Measurements from ENCODE around the gene CD3E. TPM values are rescaled to one million over a fixed set of nuclear protein-coding genes. Genes with fewer than 3 reads are reported as not detected.

CD3E gene
- total RNA-seq, 2 donors from 2014 or later: 511 to 544 TPM

GRCh38 chr11:118276422-118276821 is 28.1 kb upstream of the CD3E start:
- H3K27me3 Mint-ChIP-seq: peaks cover 14% of the 10 kb centered on the region

DNA sequence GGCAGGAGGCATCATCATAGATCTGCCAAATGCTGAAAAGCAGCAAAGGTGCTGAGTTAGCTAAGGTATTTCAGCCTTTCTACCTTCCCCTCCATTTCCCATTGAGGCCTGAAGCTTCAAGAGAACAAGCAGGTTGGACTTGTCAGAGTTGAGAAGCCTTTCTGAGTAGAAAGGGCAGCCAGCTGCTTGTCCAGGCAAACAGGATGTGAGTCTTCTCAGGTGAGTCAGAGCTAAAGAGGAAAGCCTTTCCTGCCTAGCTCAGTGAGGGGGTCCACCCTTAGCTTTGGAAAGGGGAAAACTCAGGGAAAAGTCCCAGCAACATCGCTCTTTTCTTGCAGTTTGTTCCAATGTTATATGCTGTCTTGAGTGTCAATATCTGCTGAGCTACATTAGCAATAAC is 27.2 kb upstream of the CD3E start:
- Mint-ChIP-seq H3K27ac (no peak overlapping the region), H3K36me3 (ENCODE audit: low read depth) (no peaks in the 10 kb centered on the region), H3K27me3 (peaks cover 5% of the 10 kb centered on the region), H3K4me3 (no peak overlapping the region), H3K4me1 (peaks cover 19% of the 10 kb centered on the region)
- H3K9me3 ChIP-seq (ENCODE audit: control insufficient read depth, low read length, poor library complexity, severe bottlenecking): no peaks in the 10 kb centered on the region
- no peak for DNase-seq
- no peak for ATAC-seq

More at GRCh38 chr11:118276422-118276821, 28.1 kb upstream of the CD3E start:
- no peak for DNase-seq
- Mint-ChIP-seq H3K27ac (peak overlapping the region; percentile 19), H3K4me1 (peaks cover 22% of the 10 kb centered on the region), H3K4me3 (peak overlapping the region; percentile 9), H3K36me3 (ENCODE audit: low read depth) (peaks cover 3% of the 10 kb centered on the region)
- no peak for ATAC-seq
- no peaks in the 10 kb centered on the region for H3K9me3 ChIP-seq (ENCODE audit: control insufficient read depth, low read length, poor library complexity, severe bottlenecking)

DNA sequence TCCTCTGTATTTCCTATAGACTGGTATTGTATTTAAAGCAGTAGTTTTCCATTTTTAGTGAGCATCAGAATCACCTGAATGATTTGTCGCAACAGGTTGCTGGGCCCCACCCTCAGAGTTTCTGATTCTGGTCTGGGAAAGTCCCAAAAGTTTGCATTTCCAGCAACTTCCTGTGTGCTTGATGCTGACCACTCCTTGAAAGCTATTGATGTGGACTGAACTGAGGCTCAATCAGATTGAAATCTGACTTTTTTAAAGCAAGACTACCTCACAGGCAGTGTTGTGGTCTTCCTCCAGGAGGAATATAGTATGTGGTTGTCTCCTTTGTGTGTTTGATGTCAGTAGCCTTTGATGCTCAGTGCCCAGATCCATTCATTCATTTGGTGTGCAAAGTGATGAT is 23.2 kb upstream of the CD3E start:
- DNase-seq: no peak
- ATAC-seq: peak; percentile 74
- Mint-ChIP-seq H3K27ac (peak overlapping the region; percentile 29), H3K4me1 (peaks cover 29% of the 10 kb centered on the region), H3K4me3 (no peak overlapping the region), H3K27me3 (no peaks in the 10 kb centered on the region), H3K36me3 (ENCODE audit: low read depth) (no peaks in the 10 kb centered on the region)
- H3K9me3 ChIP-seq (ENCODE audit: control insufficient read depth, low read length, poor library complexity, severe bottlenecking): no peaks in the 10 kb centered on the region

GRCh38 chr11:118282606-118283005 is 21.9 kb upstream of the CD3E start:
- H3K27ac Mint-ChIP-seq: no peak overlapping the region
- ATAC-seq: no peak
- DNase-seq: no peak
- H3K4me3 Mint-ChIP-seq: no peak overlapping the region
- no peaks in the 10 kb centered on the region for H3K36me3 Mint-ChIP-seq (ENCODE audit: low read depth)
- peaks cover 27% of the 10 kb centered on the region for H3K4me1 Mint-ChIP-seq
- no peaks in the 10 kb centered on the region for H3K27me3 Mint-ChIP-seq
- H3K9me3 ChIP-seq (ENCODE audit: control insufficient read depth, low read length, poor library complexity, severe bottlenecking): no peaks in the 10 kb centered on the region

GRCh38 chr11:118283037-118283636 is 21.4 kb upstream of the CD3E start:
- peak overlapping the region; percentile 82 for H3K27ac Mint-ChIP-seq
- H3K4me3 Mint-ChIP-seq: no peak overlapping the region

DNA sequence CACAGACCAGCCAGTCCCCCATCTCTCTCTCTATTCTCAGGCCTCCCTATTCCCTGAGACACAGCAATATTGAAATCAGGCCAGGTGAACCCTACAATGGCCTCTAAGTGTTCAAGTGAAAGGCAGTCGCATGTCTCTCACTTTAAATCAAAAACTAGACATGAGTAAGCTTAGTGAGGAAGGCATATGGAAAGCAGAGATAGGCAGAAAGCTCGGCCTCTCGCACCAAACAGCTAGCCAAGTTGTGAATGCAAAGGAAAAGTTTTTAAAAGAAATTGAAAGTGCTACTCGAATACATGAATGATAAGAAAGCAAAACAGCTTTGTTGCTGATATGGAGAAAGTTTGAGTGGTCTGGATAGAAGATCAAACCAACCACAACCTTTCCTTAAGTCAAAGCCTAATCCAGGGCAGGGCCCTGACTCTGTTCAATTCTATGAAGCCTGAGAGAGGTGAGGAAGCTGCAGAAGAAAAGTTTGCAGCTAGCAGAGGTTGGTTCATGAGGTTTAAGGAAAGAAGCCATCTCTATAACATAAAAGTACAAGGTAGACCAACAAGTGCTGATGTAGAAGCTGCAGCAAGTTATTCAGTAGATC is 20.7 kb upstream of the CD3E start:
- DNase-seq (no peak), ATAC-seq (peak; percentile 46)
- peak overlapping the region; percentile 82 for H3K27ac Mint-ChIP-seq
- no peaks in the 10 kb centered on the region for H3K27me3 Mint-ChIP-seq
- H3K4me1 Mint-ChIP-seq: peaks cover 27% of the 10 kb centered on the region
- no peaks in the 10 kb centered on the region for H3K36me3 Mint-ChIP-seq (ENCODE audit: low read depth)
- peak overlapping the region; percentile 41 for H3K4me3 Mint-ChIP-seq
- no peaks in the 10 kb centered on the region for H3K9me3 ChIP-seq (ENCODE audit: control insufficient read depth, low read length, poor library complexity, severe bottlenecking)

More at GRCh38 chr11:118283037-118283636, 21.4 kb upstream of the CD3E start:
- DNase-seq: no peak
- Mint-ChIP-seq H3K36me3 (ENCODE audit: low read depth) (no peaks in the 10 kb centered on the region), H3K4me1 (peaks cover 27% of the 10 kb centered on the region), H3K27me3 (no peaks in the 10 kb centered on the region)
- ATAC-seq: no peak
- H3K9me3 ChIP-seq (ENCODE audit: control insufficient read depth, low read length, poor library complexity, severe bottlenecking): no peaks in the 10 kb centered on the region

DNA sequence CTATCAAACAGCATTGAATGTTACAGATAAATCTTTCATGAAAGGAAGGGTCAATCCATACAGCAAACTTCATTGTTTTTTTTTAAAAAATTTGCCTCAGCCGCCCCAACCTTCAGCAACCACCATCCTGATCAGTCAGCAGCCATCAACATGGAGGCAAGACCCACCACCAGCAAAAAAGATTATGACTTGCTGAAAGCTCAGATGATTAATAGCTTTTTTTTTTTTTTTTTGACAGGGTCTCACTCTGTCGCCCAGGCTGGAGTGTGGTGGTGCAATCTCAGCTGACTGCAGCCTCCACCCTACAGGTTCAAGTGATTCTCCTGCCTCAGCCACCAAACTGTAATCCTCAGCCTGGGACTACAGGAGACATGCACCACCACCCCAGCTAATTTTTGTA is 18.0 kb upstream of the CD3E start:
- no peak for ATAC-seq
- Mint-ChIP-seq H3K4me1 (peaks cover 28% of the 10 kb centered on the region), H3K4me3 (no peak overlapping the region), H3K27ac (no peak overlapping the region), H3K36me3 (ENCODE audit: low read depth) (no peaks in the 10 kb centered on the region), H3K27me3 (no peaks in the 10 kb centered on the region)
- DNase-seq: no peak
- H3K9me3 ChIP-seq (ENCODE audit: control insufficient read depth, low read length, poor library complexity, severe bottlenecking): no peaks in the 10 kb centered on the region

DNA sequence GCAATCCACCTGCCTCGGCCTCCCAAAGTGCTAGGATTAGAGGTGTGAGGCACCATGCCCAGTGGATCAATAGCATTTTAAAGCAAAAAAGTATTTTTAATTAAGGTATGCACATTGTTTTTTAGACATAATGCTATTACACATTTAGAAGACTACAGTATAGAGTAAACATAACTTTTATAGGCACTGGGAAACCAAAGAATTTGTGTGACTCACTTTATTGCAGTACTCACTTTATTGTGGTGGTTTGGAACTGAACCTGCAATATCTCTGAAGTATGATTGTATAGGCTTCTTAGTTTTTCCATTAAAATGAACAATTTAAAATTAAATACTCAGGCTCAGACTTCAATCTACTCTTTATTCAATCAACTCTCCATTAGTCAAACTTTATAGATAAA is 17.5 kb upstream of the CD3E start:
- H3K4me1 Mint-ChIP-seq: peaks cover 28% of the 10 kb centered on the region
- no peak for DNase-seq
- no peaks in the 10 kb centered on the region for H3K27me3 Mint-ChIP-seq
- no peaks in the 10 kb centered on the region for H3K36me3 Mint-ChIP-seq (ENCODE audit: low read depth)
- H3K27ac Mint-ChIP-seq: no peak overlapping the region
- no peak overlapping the region for H3K4me3 Mint-ChIP-seq
- no peak for ATAC-seq
- no peaks in the 10 kb centered on the region for H3K9me3 ChIP-seq (ENCODE audit: control insufficient read depth, low read length, poor library complexity, severe bottlenecking)

- ATAC-seq (no peak), DNase-seq (no peak)
- no peaks in the 10 kb centered on the region for H3K9me3 ChIP-seq (ENCODE audit: control insufficient read depth, low read length, poor library complexity, severe bottlenecking)
- Mint-ChIP-seq H3K27me3 (no peaks in the 10 kb centered on the region), H3K4me3 (peak overlapping the region; percentile 12), H3K4me1 (peaks cover 17% of the 10 kb centered on the region), H3K27ac (no peak overlapping the region), H3K36me3 (ENCODE audit: low read depth) (no peaks in the 10 kb centered on the region)
Observed at GRCh38 chr11:118289401-118289800, 15.1 kb upstream of the CD3E start.

- Mint-ChIP-seq H3K4me1 (peaks cover 18% of the 10 kb centered on the region), H3K36me3 (ENCODE audit: low read depth) (no peaks in the 10 kb centered on the region), H3K27me3 (no peaks in the 10 kb centered on the region), H3K4me3 (peak overlapping the region; percentile 21), H3K27ac (no peak overlapping the region)
- peak; percentile 71 for ATAC-seq
- H3K9me3 ChIP-seq (ENCODE audit: control insufficient read depth, low read length, poor library complexity, severe bottlenecking): no peaks in the 10 kb centered on the region
- DNase-seq: peak in 1 of 3 donors; percentile 24
Observed at GRCh38 chr11:118290923-118291322, 13.6 kb upstream of the CD3E start.

DNA sequence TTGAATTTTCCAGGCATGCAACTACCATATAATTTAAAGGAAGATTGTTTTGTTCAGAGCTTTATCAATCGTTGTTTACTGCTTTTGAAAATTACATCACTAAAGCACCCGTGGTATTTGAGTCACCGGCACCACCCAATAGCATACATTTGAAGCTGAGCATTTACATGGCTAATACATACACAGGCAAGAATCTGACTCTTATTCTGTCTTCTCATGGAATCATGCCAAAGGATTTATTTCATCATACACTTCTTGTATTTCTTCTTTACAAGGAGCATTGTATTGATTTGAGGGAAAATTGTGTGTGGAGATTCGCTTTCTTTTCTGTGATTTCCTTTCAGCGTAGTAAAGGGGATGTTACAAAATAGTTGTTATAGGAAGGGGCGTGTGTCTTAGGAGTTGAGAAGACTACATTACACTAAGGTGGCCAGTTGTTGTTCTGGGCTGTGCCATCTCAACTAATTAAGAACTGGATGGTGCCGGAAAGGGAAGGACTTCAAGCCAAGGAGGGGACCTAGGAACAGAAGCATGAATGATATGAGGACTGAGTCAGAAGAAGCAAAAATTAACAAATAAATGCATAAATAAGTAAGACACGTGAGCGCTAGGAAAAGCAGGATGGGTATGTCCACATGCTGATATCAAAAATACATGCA is 12.9 kb upstream of the CD3E start:
- no peaks in the 10 kb centered on the region for H3K36me3 Mint-ChIP-seq (ENCODE audit: low read depth)
- no peaks in the 10 kb centered on the region for H3K27me3 Mint-ChIP-seq
- peaks cover 21% of the 10 kb centered on the region for H3K4me1 Mint-ChIP-seq
- H3K27ac Mint-ChIP-seq: no peak overlapping the region
- DNase-seq (no peak), ATAC-seq (no peak)
- H3K4me3 Mint-ChIP-seq: no peak overlapping the region
- H3K9me3 ChIP-seq (ENCODE audit: control insufficient read depth, low read length, poor library complexity, severe bottlenecking): no peaks in the 10 kb centered on the region

DNA sequence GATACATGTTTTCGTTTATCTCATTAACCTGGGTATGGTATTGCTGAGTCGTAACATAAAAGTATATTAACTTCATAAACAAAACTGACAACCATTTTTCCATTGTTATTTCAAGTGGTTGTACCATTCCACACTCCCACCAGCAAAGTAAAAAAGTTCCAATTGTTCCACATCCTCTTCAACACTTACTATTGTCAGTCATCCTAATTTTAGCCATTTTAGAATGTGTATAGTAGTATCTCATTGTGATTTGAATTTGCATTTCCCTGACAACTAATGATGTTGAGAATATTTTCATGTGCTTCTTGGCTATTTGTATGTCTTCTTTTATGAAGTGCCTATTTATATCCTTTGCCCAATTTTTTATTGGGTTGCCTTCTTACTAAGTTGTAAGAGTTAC is 10.5 kb upstream of the CD3E start:
- no peak for ATAC-seq
- no peaks in the 10 kb centered on the region for H3K9me3 ChIP-seq (ENCODE audit: control insufficient read depth, low read length, poor library complexity, severe bottlenecking)
- DNase-seq: no peak

DNA sequence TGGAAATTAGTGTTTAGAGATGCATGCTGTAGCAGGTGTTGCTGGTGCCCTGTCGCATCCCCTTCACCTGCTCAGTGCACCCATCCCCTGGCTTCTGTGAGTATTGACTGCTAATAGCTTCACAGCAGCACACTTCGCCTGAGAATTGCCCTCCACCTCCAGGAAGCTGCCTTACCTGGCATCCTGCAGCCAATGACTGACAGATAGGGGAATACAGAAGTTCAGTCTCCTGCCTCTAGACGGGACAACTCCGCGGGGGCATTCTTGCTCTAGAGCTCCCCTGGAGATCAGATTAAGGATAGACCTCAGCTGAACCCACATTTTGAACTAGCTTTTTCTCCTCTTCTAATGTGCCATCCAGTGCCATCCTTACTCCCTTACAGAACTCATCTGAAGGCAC is 9.3 kb upstream of the CD3E start:
- no peaks in the 10 kb centered on the region for H3K27me3 Mint-ChIP-seq
- ATAC-seq (peak; percentile 43), DNase-seq (no peak)
- no peak overlapping the region for H3K27ac Mint-ChIP-seq
- H3K4me1 Mint-ChIP-seq: peaks cover 21% of the 10 kb centered on the region
- H3K9me3 ChIP-seq (ENCODE audit: control insufficient read depth, low read length, poor library complexity, severe bottlenecking): no peaks in the 10 kb centered on the region
- H3K4me3 Mint-ChIP-seq: no peak overlapping the region
- no peaks in the 10 kb centered on the region for H3K36me3 Mint-ChIP-seq (ENCODE audit: low read depth)

More for the DNA sequence above, 10.5 kb upstream of the CD3E start:
- H3K4me3 Mint-ChIP-seq: no peak overlapping the region
- peaks cover 21% of the 10 kb centered on the region for H3K4me1 Mint-ChIP-seq
- no peaks in the 10 kb centered on the region for H3K36me3 Mint-ChIP-seq (ENCODE audit: low read depth)
- no peak overlapping the region for H3K27ac Mint-ChIP-seq
- H3K27me3 Mint-ChIP-seq: no peaks in the 10 kb centered on the region

Measured in T-helper 17 cell (primary cell).